GM13976 (cell line): ENCODE results near the gene GCSAML.

Source experiments
- DNase-seq: peaks from one replicate; pipeline ENCODE4 v3.0.0; 2012; ENCODE audit warnings: low spot score
- CTCF ChIP-seq: IDR thresholded peaks from 2 replicates; pipeline ENCODE4 v1.5.1; 2012; ENCODE audit warnings: borderline replicate concordance, mild to moderate bottlenecking; ENCODE audit not compliant: insufficient read depth; ENCODE audit errors: extremely low read depth, missing control alignments, control extremely low read depth
- in situ Hi-C: fragments of 300-500 bp; cut with MboI; formaldehyde crosslinking; loops from one replicate; pipeline ENCODE4 v1.12.0; 2022; ENCODE audit warnings: low sequenced_read_pairs, mixed read lengths, inconsistent platforms; ENCODE audit not compliant: unreplicated experiment

GCSAML gene

GRCh38 chr1:247557926-247558674 is 9.2 kb downstream of the GCSAML start:
- DNase-seq, result no peak
- TF ChIP-seq CTCF, result no peak
- in situ Hi-C loops, result no loop called here

GRCh38 chr1:247561711-247562110 is 12.8 kb downstream of the GCSAML start:
- no peak for TF ChIP-seq CTCF
- in situ Hi-C loops, result no loop called here
- DNase-seq, result no peak

GRCh38 chr1:247562198-247562597 is 13.3 kb downstream of the GCSAML start:
- no peak for DNase-seq
- in situ Hi-C loops, result no loop called here

GRCh38 chr1:247574236-247574635 is 25.3 kb downstream of the GCSAML start:
- TF ChIP-seq CTCF, result no peak
- DNase-seq, result no peak
- in situ Hi-C loops, result no loop called here

More at GRCh38 chr1:247562198-247562597, 13.3 kb downstream of the GCSAML start:
- TF ChIP-seq CTCF, result no peak

GRCh38 chr1:247574664-247575063 is 25.7 kb downstream of the GCSAML start:
- TF ChIP-seq CTCF, result no peak
- in situ Hi-C loops, result no loop called here
- no peak for DNase-seq

- DNase-seq, result peak; percentile 25
Measured at GRCh38 chr1:247576514-247576913, 27.6 kb downstream of the GCSAML start.

More at GRCh38 chr1:247576514-247576913, 27.6 kb downstream of the GCSAML start:
- TF ChIP-seq CTCF, result peak; percentile 9
- in situ Hi-C loops, result no loop called here
